K562 (cell line): ENCODE results near the gene KCNB1. TPM values are rescaled to one million over a fixed set of nuclear protein-coding genes. Genes with fewer than 3 reads are reported as not detected.
A peak's percentile ranks its signal among the peaks of the same experiment; 100 is the strongest.

Experiments
- ATAC-seq: fragments of 200-7000 bp; cut with Tn5 transposase; 3 replicates; pipeline ENCODE4 v1.9.1; 2020; ENCODE audit warnings: moderate library complexity
- Bru-seq: library from RNA; stranded (reverse); fragments of 400-500 nt; gene quantifications from one replicate; lab custom pipeline; 2021; lab: Mats Ljungman, UMichigan
- BruChase-seq, 2 experiments: library from RNA; stranded (reverse); fragments of 400-500 nt; gene quantifications; one replicate each; lab custom pipeline; 2021; lab: Mats Ljungman, UMichigan
- BruUV-seq: library from RNA; stranded (reverse); fragments of 400-500 nt; replicated peaks from 2 replicates; lab custom pipeline; 2021; lab: Mats Ljungman, UMichigan
- CTCF ChIA-PET: fragments of 300-600 bp; formaldehyde crosslinking; extraction: SDS; loops from one replicate; lab custom pipeline; 2021; ENCODE audit warnings: low intra/inter-chr PET ratio; lab: Yijun Ruan, JAX
- POLR2A ChIA-PET: fragments of 300-600, 350-650 bp; sonication (Branson Sonifier 250); formaldehyde crosslinking; extraction: SDS; loops from one replicate; lab custom pipeline; 2021; ENCODE audit warnings: antibody characterized with exemption, inconsistent platforms; lab: Yijun Ruan, JAX
- DNase-seq, 4 experiments: peaks; one replicate each; pipeline versions ENCODE4 v3.0.0 to v3.0.0-alpha.2; 2011 to 2018; ENCODE audit warnings: low spot score in 3 of 4, mixed read lengths in 3 of 4; ENCODE audit errors: extremely low read depth in 1 of 4
- FAIRE-seq: peaks from 2 replicates; lab custom pipeline; 2011; peaks lifted over from hg19 to GRCh38; lab: Jason Lieb, UNC
- H2AFZ ChIP-seq: 2 replicates; pipeline ENCODE4 v1.6.0; 2011; ENCODE audit warnings: low read depth, low read length, control low read depth, inconsistent platforms
- H3K27ac ChIP-seq: fragments of 200-600 bp; 3 replicates; pipeline ENCODE4 v1.8.0; 2011; ENCODE audit warnings: low read depth, mild to moderate bottlenecking, control low read depth, inconsistent platforms, low read length, moderate library complexity, mixed read lengths; ENCODE audit errors: extremely low read depth
- H3K27me3 ChIP-seq, 2 experiments: fragments of 300-600 bp in 1 of 2; 2 replicates in 1 of 2; 3 replicates in 1 of 2; pipeline versions ENCODE4 v1.6.0 to v1.8.0; 2011; ENCODE audit warnings: inconsistent platforms in 2 of 2, low read length in 2 of 2, mild to moderate bottlenecking in 1 of 2, mixed read lengths in 1 of 2, moderate library complexity in 1 of 2; ENCODE audit not compliant: control insufficient read depth in 2 of 2, insufficient read depth in 2 of 2
- H3K36me3 ChIP-seq: fragments of 300-600 bp; 3 replicates; pipeline ENCODE4 v1.8.0; 2011; ENCODE audit warnings: mild to moderate bottlenecking, low read length, inconsistent platforms; ENCODE audit not compliant: control insufficient read depth, insufficient read depth
- H3K4me1 ChIP-seq, 2 experiments: fragments of 200-600 bp in 1 of 2; replicated peaks in 1 of 2; 2 replicates in 1 of 2; 3 replicates in 1 of 2; pipeline versions ENCODE4 v1.5.1 to v1.8.0; 2011; ENCODE audit warnings: inconsistent platforms in 2 of 2, low read length in 2 of 2, mild to moderate bottlenecking in 1 of 2, mixed read lengths in 1 of 2, moderate library complexity in 1 of 2; ENCODE audit not compliant: control insufficient read depth in 2 of 2, insufficient read depth in 2 of 2
- H3K4me2 ChIP-seq: 2 replicates; pipeline ENCODE4 v1.6.1; 2011; ENCODE audit warnings: low read length, control low read depth, inconsistent platforms, mixed read lengths; ENCODE audit not compliant: insufficient read depth
- H3K4me3 ChIP-seq: fragments of 200-600 bp; sonication (generic), shearing (Covaris generic); 2 replicates; pipeline ENCODE4 v1.5.1; 2016; ENCODE audit warnings: control low read depth, inconsistent platforms
- H3K79me2 ChIP-seq: fragments of 200-600 bp; 3 replicates; pipeline ENCODE4 v1.8.0; 2011; ENCODE audit warnings: low read length, inconsistent platforms; ENCODE audit not compliant: control insufficient read depth, insufficient read depth
- H3K9ac ChIP-seq, 2 experiments: 2 replicates each; pipeline versions ENCODE4 v1.6.0 to v1.6.1; 2011; ENCODE audit warnings: low read depth in 2 of 2, low read length in 2 of 2, control low read depth in 1 of 2, inconsistent platforms in 1 of 2, mild to moderate bottlenecking in 1 of 2, mixed read lengths in 1 of 2; ENCODE audit not compliant: insufficient read depth in 1 of 2
- H3K9me1 ChIP-seq: one replicate; pipeline ENCODE4 v1.6.0; 2011; ENCODE audit warnings: inconsistent platforms, mild to moderate bottlenecking, low read length, moderate library complexity; ENCODE audit not compliant: control insufficient read depth, insufficient read depth
- H3K9me3 ChIP-seq: replicated peaks from 2 replicates; pipeline ENCODE4 v1.5.1; 2011; ENCODE audit warnings: low read depth, low read length, inconsistent platforms; ENCODE audit not compliant: control insufficient read depth, insufficient read depth
- H4K20me1 ChIP-seq: replicated peaks from 2 replicates; pipeline ENCODE4 v1.6.1; 2011; ENCODE audit warnings: low read length, inconsistent platforms, mixed read lengths; ENCODE audit not compliant: control insufficient read depth, insufficient read depth
- AFF1 ChIP-seq, 2 experiments: fragments of 450-650 bp; IDR thresholded peaks; 2 replicates each; pipeline ENCODE4 v1.6.1; 2018; ENCODE audit warnings: mild to moderate bottlenecking in 2 of 2, low read depth in 1 of 2; ENCODE audit not compliant: partially characterized antibody in 2 of 2
- CBFA2T2 ChIP-seq: fragments of 450-650 bp; conservative IDR thresholded peaks from 2 replicates; pipeline ENCODE4 v1.6.1; 2017; ENCODE audit warnings: mild to moderate bottlenecking
- CHD1 ChIP-seq: fragments of 200-600 bp; sonication (generic); IDR thresholded peaks from one replicate; pipeline ENCODE4 v1.6.1; 2012; ENCODE audit warnings: mild to moderate bottlenecking, moderate library complexity, low read length, inconsistent platforms
- HSF4 ChIP-seq: fragments of 250-450 bp; sonication (Bioruptor Pico); IDR thresholded peaks from 2 replicates; pipeline ENCODE4 v2.1.2; 2022; ENCODE audit warnings: mild to moderate bottlenecking, moderate library complexity, borderline replicate concordance
- MCM2 ChIP-seq: fragments of 450-650 bp; IDR thresholded peaks from 2 replicates; pipeline ENCODE4 v1.6.1; 2017; ENCODE audit warnings: low read depth, mild to moderate bottlenecking
- NFE2 ChIP-seq: IDR thresholded peaks from 2 replicates; pipeline ENCODE4 v1.6.1; 2014; ENCODE audit warnings: antibody characterized with exemption, low read depth
- TEAD1 ChIP-seq, 2 experiments: fragments of 450-650 bp in 1 of 2; sonication (generic) in 1 of 2; formaldehyde crosslinking; IDR thresholded peaks; 2 replicates each; pipeline versions ENCODE4 v1.4.0 to v1.8.0; 2020 to 2022; ENCODE audit warnings: mild to moderate bottlenecking in 2 of 2, missing genetic modification reagents in 1 of 2
- ZNF232 ChIP-seq: sonication (generic); formaldehyde crosslinking; IDR thresholded peaks from 2 replicates; pipeline ENCODE4 v1.8.0; 2022; ENCODE audit warnings: mild to moderate bottlenecking, missing genetic modification reagents
- WGBS: fragments of 100-300 bp; shearing (Covaris generic); methylation state at CpG from one replicate; pipeline ENCODE4 v1.1.6; 2016; ENCODE audit warnings: low coverage, mixed read lengths; ENCODE audit not compliant: insufficient coverage; ENCODE audit errors: missing lambda C conversion rate; 5-methylcytosine and 5-hydroxymethylcytosine counted together
- in situ Hi-C: fragments of 300-500 bp; cut with MboI; formaldehyde crosslinking; loops from 4 replicates; pipeline ENCODE4 v1.15.0; 2018; ENCODE audit warnings: inconsistent platforms, mixed read lengths
- intact Hi-C: fragments of 100-400 bp; cut with micrococcal nuclease; formaldehyde crosslinking; loops from 2 replicates; pipeline ENCODE4 v1.14.2; 2022
- long read RNA-seq, 3 experiments: library from polyadenylated mRNA in 2 of 3; library from RNA in 1 of 3; unstranded in 2 of 3; stranded (forward) in 1 of 3; transcript quantifications; one replicate each; pipeline ENCODE4 v2.0.0, GENCODE V29; 2019 to 2022
- polyA minus RNA-seq, 3 experiments: library from RNA; depleted of rRNA, polyadenylated mRNA; stranded (reverse); fragments of >200 nt; gene quantifications; 2 replicates each; pipeline ENCODE4 v1.2.3, GENCODE V29; 2011
- polyA plus RNA-seq, 8 experiments: library from polyadenylated mRNA; depleted of rRNA in 4 of 8; stranded (reverse) in 5 of 8; unstranded in 3 of 8; fragments of >200 nt; fragmentation: Nextera tagmentation in 2 of 8; fragmentation: Illumina TruSeq in 1 of 8; extraction: Ambion mirVana in 2 of 8; extraction: Trizol in 1 of 8; gene quantifications; 2 replicates each; pipeline versions ENCODE4 v1.2.1 to v1.2.3, GENCODE V29; 2011 to 2014; ENCODE audit warnings: inconsistent platforms in 1 of 8, missing spikeins in 1 of 8
- total RNA-seq, 7 experiments: library from RNA; depleted of rRNA in 6 of 7; stranded (reverse); fragments of >200 nt in 6 of 7; fragmentation: Illumina TruSeq in 2 of 7; extraction: Trizol in 2 of 7; gene quantifications; 2 replicates each; pipeline versions ENCODE4 v1.2.1 to v1.2.3, GENCODE V29; 2011 to 2021; ENCODE audit warnings: low replicate concordance in 1 of 7
- TF ChIP-seq, protein P1 (sequence below): sonication (generic); IDR thresholded peaks from 2 replicates; pipeline ENCODE4 v1.6.1; 2016

Gene KCNB1
- not detected in 2 replicates for total RNA-seq (2011; cell fraction: chromatin; rRNA removed; ENCODE audit: low replicate concordance)
- not detected in 2 replicates for total RNA-seq (2011; cell fraction: nucleolus; rRNA removed)
- not detected in 2 replicates for total RNA-seq (2011; cell fraction: nucleoplasm; rRNA removed)
- total RNA-seq (2014; rRNA removed) (not detected in 2 replicates), total RNA-seq (2014; rRNA removed; fragmentation: Illumina TruSeq; extraction: Trizol) (not detected in 2 replicates), total RNA-seq (2015; rRNA removed; fragmentation: Illumina TruSeq; extraction: Trizol) (not detected in 2 replicates), total RNA-seq (2021) (0.02 TPM in 1 of 2 replicates, not detected in the other), polyA plus RNA-seq (2011; rRNA removed) (not detected in 2 replicates), polyA plus RNA-seq (2014; fragmentation: Illumina TruSeq; extraction: Trizol) (not detected in 2 replicates), polyA plus RNA-seq (2014; fragmentation: Nextera tagmentation; extraction: Ambion mirVana) (under 1 TPM; 0.01 to 0.06 TPM), polyA plus RNA-seq (2014; rRNA removed) (not detected in 2 replicates), polyA minus RNA-seq (2011; rRNA and poly(A)+ RNA removed) (not detected in 2 replicates), Bru-seq, nascent RNA (not detected), BruChase-seq, experiment 1, labeled RNA remaining after a 2-hour chase (percentile 1 among the genes with signal in this experiment), BruChase-seq, experiment 2, labeled RNA remaining after a 6-hour chase (percentile 2 among the genes with signal in this experiment)
- polyA plus RNA-seq (2011; cell fraction: cytosol; rRNA removed), result not detected in 2 replicates
- polyA plus RNA-seq (2011; cell fraction: nucleus; rRNA removed), result not detected in 2 replicates
- polyA plus RNA-seq (2012), result 0.03 and 0.04 TPM in 2 replicates
- not detected in 2 replicates for polyA minus RNA-seq (2011; cell fraction: cytosol; rRNA and poly(A)+ RNA removed)
- polyA minus RNA-seq (2011; cell fraction: nucleus; rRNA and poly(A)+ RNA removed), result not detected in 2 replicates
- long read RNA-seq, experiment 1, result 0 reads
- long read RNA-seq, experiment 2, result 0 reads
- long read RNA-seq, experiment 3, result 0 reads

GRCh38 chr20:49482621-49483017, at the start of gene KCNB1:
KCNB1 (minus strand) TSS chr20:49482668; CDS start chr20:49482480, 188 bp downstream.
- intact Hi-C loops (no loop called here), in situ Hi-C loops (no loop called here)
- peaks cover 0 to 16% of the 10 kb centered on the region in 2 experiments; a peak in 2 of 5 replicates for H3K4me1 ChIP-seq
- no peaks in the 10 kb centered on the region for H3K36me3 ChIP-seq
- H4K20me1 ChIP-seq, result no peaks in the 10 kb centered on the region
- ChIA-PET CTCF (interaction anchor here (0.7 to 3.5 kb wide), 2 partner anchors 143 to 149 kb away, joined by 3 to 40 read pairs; no protein-coding TSS in a partner anchor), POLR2A (no interaction called here)
- DNase-seq (peak; percentile 48 to 94 (median 83)), FAIRE-seq (no peak), ATAC-seq (peak; percentile 83)
- H3K9ac ChIP-seq, result no peak within 1 kb of the TSS
- BruUV-seq, result no TSS peak
- H3K27me3 ChIP-seq, result peaks cover 2 to 17% of the 10 kb centered on the region in 2 experiments; a peak in 3 of 5 replicates
- H3K9me1 ChIP-seq, result no peaks in the 10 kb centered on the region
- WGBS, result 5% methylated on average over 13 of the region's 34 CpGs
- H3K27ac ChIP-seq, result no peak within 1 kb of the TSS
- H3K79me2 ChIP-seq, result no peaks in the 10 kb centered on the region
- no peak within 1 kb of the TSS for H3K4me2 ChIP-seq
- H3K9me3 ChIP-seq, result no peaks in the 10 kb centered on the region
- H2AFZ ChIP-seq, result no peak within 1 kb of the TSS
- H3K4me3 ChIP-seq, result no peak within 1 kb of the TSS
- TF ChIP-seq CBFA2T2 (no peak), CHD1 (no peak), HSF4 (no peak), AFF1 (IDR thresholded peaks at IDR 0.05; ENCODE audit: low read depth in 1 of 2, partially characterized antibody in 2 of 2) (peak in 1 of 2 experiments; percentile 79), TEAD1 (CRISPR knock-in tag; IDR thresholded peaks at IDR 0.05) (no peak), NFE2 (no peak), MCM2 (no peak), ZNF232 (CRISPR knock-in tag) (peak; percentile 60; the same call in 1 of the 2 replicates)
- TF ChIP-seq, protein P1, sequence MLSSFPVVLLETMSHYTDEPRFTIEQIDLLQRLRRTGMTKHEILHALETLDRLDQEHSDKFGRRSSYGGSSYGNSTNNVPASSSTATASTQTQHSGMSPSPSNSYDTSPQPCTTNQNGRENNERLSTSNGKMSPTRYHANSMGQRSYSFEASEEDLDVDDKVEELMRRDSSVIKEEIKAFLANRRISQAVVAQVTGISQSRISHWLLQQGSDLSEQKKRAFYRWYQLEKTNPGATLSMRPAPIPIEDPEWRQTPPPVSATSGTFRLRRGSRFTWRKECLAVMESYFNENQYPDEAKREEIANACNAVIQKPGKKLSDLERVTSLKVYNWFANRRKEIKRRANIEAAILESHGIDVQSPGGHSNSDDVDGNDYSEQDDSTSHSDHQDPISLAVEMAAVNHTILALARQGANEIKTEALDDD, result no peak
